SK-N-SH (cell line): ENCODE measurements around the gene TMEM269. TPM values are rescaled to one million over a fixed set of nuclear protein-coding genes. Genes with fewer than 3 reads are reported as not detected.

Source experiments
- CTCF ChIA-PET: fragments of 300-600, 350-600 bp; formaldehyde crosslinking; extraction: SDS; loops from one replicate; lab custom pipeline; 2021; lab: Yijun Ruan, JAX
- POLR2A ChIA-PET: fragments of 350-600 bp; sonication (Branson Sonifier 250); formaldehyde crosslinking; extraction: SDS; loops from one replicate; lab custom pipeline; 2020; ENCODE audit warnings: antibody characterized with exemption, inconsistent platforms; lab: Yijun Ruan, JAX
- DNase-seq: peaks from one replicate; pipeline ENCODE4 v3.0.0; 2012
- H2AFZ ChIP-seq: fragments of 200-600 bp; sonication (generic); 2 replicates; pipeline ENCODE4 v1.8.1; 2016; ENCODE audit warnings: antibody characterized with exemption, mild to moderate bottlenecking, low read depth
- H3F3A ChIP-seq: fragments of 200-600 bp; sonication (generic); replicated peaks from 2 replicates; pipeline ENCODE3; 2016; ENCODE audit warnings: antibody characterized with exemption, mild to moderate bottlenecking; ENCODE audit not compliant: insufficient read depth
- H3K27ac ChIP-seq, 2 experiments: fragments of 200-500 bp in 1 of 2; fragments of 200-600 bp in 1 of 2; sonication (Bioruptor generic) in 1 of 2; sonication (generic), shearing (Covaris generic) in 1 of 2; 2 replicates each; pipeline versions ENCODE4 v1.5.1 to v1.6.1; 2014 to 2016; ENCODE audit warnings: low read depth in 2 of 2, inconsistent platforms in 1 of 2, low read length in 1 of 2, mild to moderate bottlenecking in 1 of 2, mixed read lengths in 1 of 2
- H3K27me3 ChIP-seq: fragments of 200-600 bp; sonication (generic), shearing (Covaris generic); 2 replicates; pipeline ENCODE4 v1.6.1; 2016; ENCODE audit warnings: mixed run types; ENCODE audit not compliant: insufficient read depth
- H3K36me3 ChIP-seq, 2 experiments: fragments of 200-500 bp in 1 of 2; fragments of 200-600 bp in 1 of 2; sonication (Bioruptor generic) in 1 of 2; sonication (generic) in 1 of 2; replicated peaks in 1 of 2; 2 replicates each; pipeline versions ENCODE3 to v1.5.1; 2014 to 2016; ENCODE audit warnings: low read length in 1 of 2, mild to moderate bottlenecking in 1 of 2; ENCODE audit not compliant: insufficient read depth in 2 of 2, control insufficient read depth in 1 of 2
- H3K4me1 ChIP-seq, 2 experiments: fragments of 200-500 bp in 1 of 2; fragments of 200-600 bp in 1 of 2; sonication (Bioruptor generic) in 1 of 2; sonication (generic), shearing (Covaris generic) in 1 of 2; 2 replicates each; pipeline versions ENCODE4 v1.5.1 to v1.6.1; 2014 to 2016; ENCODE audit warnings: low read depth in 1 of 2, low read length in 1 of 2, mixed run types in 1 of 2; ENCODE audit not compliant: insufficient read depth in 2 of 2, control insufficient read depth in 1 of 2
- H3K4me2 ChIP-seq: fragments of 200-600 bp; sonication (generic), shearing (Covaris generic); 2 replicates; pipeline ENCODE4 v1.6.1; 2017; ENCODE audit warnings: mixed run types
- H3K4me3 ChIP-seq, 2 experiments: fragments of 200-500 bp in 1 of 2; fragments of 200-600 bp in 1 of 2; sonication (Bioruptor generic) in 1 of 2; sonication (generic), shearing (Covaris generic) in 1 of 2; 2 replicates each; pipeline versions ENCODE4 v1.5.1 to v1.8.1; 2014 to 2016; ENCODE audit warnings: low read depth in 2 of 2, inconsistent platforms in 1 of 2, low read length in 1 of 2, mild to moderate bottlenecking in 1 of 2, mixed read lengths in 1 of 2, moderate library complexity in 1 of 2
- H3K79me2 ChIP-seq: fragments of 200-600 bp; sonication (generic); 2 replicates; pipeline ENCODE4 v1.8.1; 2017; ENCODE audit warnings: mild to moderate bottlenecking; ENCODE audit not compliant: insufficient read depth
- H3K9ac ChIP-seq: fragments of 200-600 bp; sonication (generic); 2 replicates; pipeline ENCODE4 v1.6.1; 2017; ENCODE audit warnings: mixed run types
- H3K9me2 ChIP-seq: fragments of 200-600 bp; sonication (generic); 2 replicates; pipeline ENCODE4 v1.6.1; 2017; ENCODE audit warnings: mixed run types
- H3K9me3 ChIP-seq: fragments of 200-600 bp; sonication (generic); 2 replicates; pipeline ENCODE4 v1.6.1; 2017; ENCODE audit warnings: mixed run types, mild to moderate bottlenecking, moderate library complexity
- H4K20me1 ChIP-seq: fragments of 200-600 bp; sonication (generic); 2 replicates; pipeline ENCODE4 v1.6.1; 2017; ENCODE audit warnings: mild to moderate bottlenecking, mixed run types; ENCODE audit not compliant: insufficient read depth
- CHD2 ChIP-seq: fragments of 150-350 bp; IDR thresholded peaks from 2 replicates; pipeline ENCODE4 v1.6.1; 2018; ENCODE audit warnings: low read length; ENCODE audit not compliant: partially characterized antibody
- EP300 ChIP-seq, 2 experiments: IDR thresholded peaks; 2 replicates each; pipeline versions ENCODE4 v1.4.0 to v1.6.1; 2012; ENCODE audit warnings: borderline replicate concordance in 1 of 2, low read depth in 1 of 2, low read length in 1 of 2
- FOXJ3 ChIP-seq: sonication (generic); formaldehyde crosslinking; IDR thresholded peaks from 2 replicates; pipeline ENCODE4 v1.5.1; 2020; ENCODE audit warnings: mild to moderate bottlenecking, missing genetic modification reagents
- GABPA ChIP-seq: IDR thresholded peaks from 2 replicates; pipeline ENCODE4 v1.4.0; 2012; ENCODE audit warnings: low read depth, mild to moderate bottlenecking
- GATA2 ChIP-seq: sonication (generic); formaldehyde crosslinking; IDR thresholded peaks from 2 replicates; pipeline ENCODE4 v1.5.0; 2020; ENCODE audit warnings: mild to moderate bottlenecking, missing genetic modification reagents
- JUND ChIP-seq: IDR thresholded peaks from 2 replicates; pipeline ENCODE4 v1.4.0; 2012
- PBX3 ChIP-seq: IDR thresholded peaks from 2 replicates; pipeline ENCODE4; 2012
- POLR2AphosphoS5 ChIP-seq: IDR thresholded peaks from 2 replicates; pipeline ENCODE4 v1.6.1; 2012; ENCODE audit warnings: low read depth, low read length
- RAD21 ChIP-seq: IDR thresholded peaks from 2 replicates; pipeline ENCODE4 v1.6.1; 2012; ENCODE audit warnings: mild to moderate bottlenecking, low read length
- RCOR1 ChIP-seq: fragments of 150-350 bp; IDR thresholded peaks from 2 replicates; pipeline ENCODE4 v1.6.1; 2017; ENCODE audit warnings: antibody characterized with exemption, low read length
- RFX5 ChIP-seq: IDR thresholded peaks from 2 replicates; pipeline ENCODE4 v1.6.1; 2012; ENCODE audit warnings: mild to moderate bottlenecking, improper control_type of control experiment, low read length
- RXRA ChIP-seq: IDR thresholded peaks from 2 replicates; pipeline ENCODE4 v1.4.0; 2012; ENCODE audit warnings: low read depth, mild to moderate bottlenecking, borderline replicate concordance
- SIN3A ChIP-seq: IDR thresholded peaks from 2 replicates; pipeline ENCODE4 v1.6.1; 2012; ENCODE audit warnings: low read depth, mild to moderate bottlenecking, low read length, moderate library complexity, borderline replicate concordance
- SMC3 ChIP-seq: IDR thresholded peaks from 2 replicates; pipeline ENCODE4 v1.6.1; 2012; ENCODE audit warnings: low read depth, low read length, improper control_type of control experiment
- TAF1 ChIP-seq: IDR thresholded peaks from 2 replicates; pipeline ENCODE4 v1.6.1; 2012; ENCODE audit warnings: low read depth, mild to moderate bottlenecking, low read length, moderate library complexity, borderline replicate concordance
- TCF12 ChIP-seq: IDR thresholded peaks from 2 replicates; pipeline ENCODE4 v1.4.0; 2012
- TEAD4 ChIP-seq: IDR thresholded peaks from 2 replicates; pipeline ENCODE4 v1.4.0; 2012; ENCODE audit warnings: mild to moderate bottlenecking, borderline replicate concordance; ENCODE audit not compliant: insufficient read depth
- USF2 ChIP-seq: fragments of 150-350 bp; IDR thresholded peaks from 2 replicates; pipeline ENCODE4 v1.6.1; 2017; ENCODE audit warnings: antibody characterized with exemption, low read length, low read depth, borderline replicate concordance
- YY1 ChIP-seq: IDR thresholded peaks from 2 replicates; pipeline ENCODE4 v1.4.0; 2012; ENCODE audit warnings: low read depth, mild to moderate bottlenecking
- WGBS: methylation state at CpG from one replicate; pipeline ENCODE4 v1.1.6; 2017; ENCODE audit warnings: low lambda C conversion rate; 5-methylcytosine and 5-hydroxymethylcytosine counted together
- polyA plus RNA-seq, 3 experiments: library from polyadenylated mRNA; depleted of rRNA; stranded (reverse); fragments of >200 nt; gene quantifications; 2 replicates each; pipeline ENCODE4 v1.2.3, GENCODE V29; 2012
- TF ChIP-seq, protein P1 (sequence below): fragments of 200-600 bp; sonication (generic); IDR thresholded peaks from 2 replicates; pipeline ENCODE4 v1.6.1; 2017; ENCODE audit warnings: antibody characterized with exemption, mild to moderate bottlenecking, moderate library complexity
- TF ChIP-seq, protein P2 (sequence below): IDR thresholded peaks from 2 replicates; pipeline ENCODE4 v1.4.0; 2012; ENCODE audit warnings: low read depth
- TF ChIP-seq, protein P3 (sequence below): fragments of 150-350 bp; IDR thresholded peaks from 2 replicates; pipeline ENCODE4 v1.6.1; 2016; ENCODE audit warnings: mild to moderate bottlenecking, low read depth, low read length
- TF ChIP-seq, protein P4 (sequence below): IDR thresholded peaks from 2 replicates; pipeline ENCODE4 v1.6.1; 2012; ENCODE audit warnings: mild to moderate bottlenecking, low read depth, low read length, moderate library complexity

Gene TMEM269
- polyA plus RNA-seq, 1 of the 3 experiments (the other 2 are of a cell fraction) = 0.05 TPM

DNA sequence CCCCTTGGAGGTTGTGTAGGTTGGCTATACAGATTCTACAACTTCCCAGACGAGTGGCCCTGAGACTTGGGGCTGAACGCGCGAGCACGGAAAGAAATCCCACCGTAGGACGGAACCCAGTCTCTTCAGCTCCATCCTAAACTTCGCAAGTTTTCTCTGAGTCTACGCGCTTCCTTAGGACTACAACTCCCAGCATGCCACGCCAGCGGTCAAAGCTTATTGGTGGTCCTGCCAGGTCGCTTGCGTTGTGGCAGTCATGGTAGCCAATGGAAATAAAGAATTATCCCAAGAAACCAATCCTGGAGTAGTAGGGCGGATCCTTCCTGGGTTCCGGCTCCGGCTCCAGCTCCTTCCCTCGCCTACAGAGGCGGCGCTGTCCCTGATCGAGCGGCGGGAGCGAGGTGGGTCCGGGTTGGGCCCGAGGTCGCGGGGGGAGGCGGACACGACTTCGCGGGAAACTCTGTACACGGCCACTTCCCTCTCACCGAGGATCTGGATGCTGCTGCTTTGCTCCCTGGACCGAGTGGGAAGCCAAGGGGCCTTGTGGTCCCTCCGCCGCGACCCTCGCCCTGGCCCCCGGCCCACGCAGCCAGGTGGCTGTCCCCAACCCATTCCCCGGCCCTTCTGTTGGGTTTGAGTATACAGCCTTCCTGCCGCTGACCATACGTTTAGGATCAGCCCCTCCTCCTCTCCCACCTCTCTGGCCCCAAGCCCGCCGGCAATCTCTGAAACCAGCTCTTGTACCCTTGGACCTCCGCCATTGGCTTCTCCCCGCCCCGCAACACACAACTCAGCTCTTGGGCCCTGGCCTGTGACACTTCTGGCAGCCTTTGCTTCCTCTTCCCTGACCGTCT, 61.7 kb downstream of the TMEM269 start, which contains the start of gene ZNF691:
TSS of gene ZNF691 (plus strand) at position 357 of the 854 bp plus-strand sequence. CDS start 3,046 bp downstream, outside the sequence.
- Histone ChIP-seq H3K9me3 (no peaks in the 10 kb centered on the region), H3K27ac (peak within 1 kb of the TSS in 1 of 2 experiments; percentile 62; a peak in 2 of 4 replicates), H3K79me2 (peaks cover 26% of the 10 kb centered on the region; the same call in 1 of the 2 replicates), H3F3A (no peaks in the 10 kb centered on the region), H2AFZ (peak within 1 kb of the TSS; percentile 95), H3K4me3 (peak within 1 kb of the TSS; percentile 64 to 73), H3K4me2 (peak within 1 kb of the TSS; percentile 77), H3K36me3 (peaks cover 13 to 30% of the 10 kb centered on the region in 2 experiments), H3K4me1 (peaks cover 0 to 11% of the 10 kb centered on the region in 2 experiments; a peak in 2 of 4 replicates), H3K27me3 (no peaks in the 10 kb centered on the region), H3K9me2 (no peaks in the 10 kb centered on the region), H3K9ac (peak within 1 kb of the TSS; percentile 78), H4K20me1 (no peaks in the 10 kb centered on the region)
- 2% methylated on average over 27 of the region's 50 CpGs for WGBS
- ChIA-PET CTCF (interaction anchor here (0.6 to 3.3 kb wide), 22 partner anchors 8 to 1340 kb away, joined by 3 to 16 read pairs (median 4); no protein-coding TSS in a partner anchor), POLR2A (interaction anchor here (0.6 to 3.3 kb wide), 10 partner anchors 10 to 164 kb away, joined by 3 to 26 read pairs (median 4); partner anchors contain the start of genes ERMAP, SVBP and YBX1)
- peak; percentile 95 for DNase-seq
- no peak for TF ChIP-seq RAD21
- TF ChIP-seq YY1 = peak; percentile 66
- no peak; the same call in 1 of the 2 replicates for TF ChIP-seq SIN3A
- TF ChIP-seq TAF1 = peak; percentile 50
- peak; percentile 100 for TF ChIP-seq PBX3
- no peak for TF ChIP-seq USF2
- TF ChIP-seq TEAD4 = no peak
- TF ChIP-seq, protein P1, sequence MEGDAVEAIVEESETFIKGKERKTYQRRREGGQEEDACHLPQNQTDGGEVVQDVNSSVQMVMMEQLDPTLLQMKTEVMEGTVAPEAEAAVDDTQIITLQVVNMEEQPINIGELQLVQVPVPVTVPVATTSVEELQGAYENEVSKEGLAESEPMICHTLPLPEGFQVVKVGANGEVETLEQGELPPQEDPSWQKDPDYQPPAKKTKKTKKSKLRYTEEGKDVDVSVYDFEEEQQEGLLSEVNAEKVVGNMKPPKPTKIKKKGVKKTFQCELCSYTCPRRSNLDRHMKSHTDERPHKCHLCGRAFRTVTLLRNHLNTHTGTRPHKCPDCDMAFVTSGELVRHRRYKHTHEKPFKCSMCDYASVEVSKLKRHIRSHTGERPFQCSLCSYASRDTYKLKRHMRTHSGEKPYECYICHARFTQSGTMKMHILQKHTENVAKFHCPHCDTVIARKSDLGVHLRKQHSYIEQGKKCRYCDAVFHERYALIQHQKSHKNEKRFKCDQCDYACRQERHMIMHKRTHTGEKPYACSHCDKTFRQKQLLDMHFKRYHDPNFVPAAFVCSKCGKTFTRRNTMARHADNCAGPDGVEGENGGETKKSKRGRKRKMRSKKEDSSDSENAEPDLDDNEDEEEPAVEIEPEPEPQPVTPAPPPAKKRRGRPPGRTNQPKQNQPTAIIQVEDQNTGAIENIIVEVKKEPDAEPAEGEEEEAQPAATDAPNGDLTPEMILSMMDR = peak; percentile 48
- TF ChIP-seq EP300 (IDR thresholded peaks at IDR 0.05; ENCODE audit: borderline replicate concordance in 1 of 2, low read depth in 1 of 2, low read length in 1 of 2) = no peak
- peak; percentile 96 for TF ChIP-seq CHD2
- TF ChIP-seq, protein P2, sequence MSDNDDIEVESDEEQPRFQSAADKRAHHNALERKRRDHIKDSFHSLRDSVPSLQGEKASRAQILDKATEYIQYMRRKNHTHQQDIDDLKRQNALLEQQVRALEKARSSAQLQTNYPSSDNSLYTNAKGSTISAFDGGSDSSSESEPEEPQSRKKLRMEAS = peak; percentile 66
- no peak for TF ChIP-seq JUND
- no peak for TF ChIP-seq FOXJ3
- no peak for TF ChIP-seq TCF12
- TF ChIP-seq, protein P3, sequence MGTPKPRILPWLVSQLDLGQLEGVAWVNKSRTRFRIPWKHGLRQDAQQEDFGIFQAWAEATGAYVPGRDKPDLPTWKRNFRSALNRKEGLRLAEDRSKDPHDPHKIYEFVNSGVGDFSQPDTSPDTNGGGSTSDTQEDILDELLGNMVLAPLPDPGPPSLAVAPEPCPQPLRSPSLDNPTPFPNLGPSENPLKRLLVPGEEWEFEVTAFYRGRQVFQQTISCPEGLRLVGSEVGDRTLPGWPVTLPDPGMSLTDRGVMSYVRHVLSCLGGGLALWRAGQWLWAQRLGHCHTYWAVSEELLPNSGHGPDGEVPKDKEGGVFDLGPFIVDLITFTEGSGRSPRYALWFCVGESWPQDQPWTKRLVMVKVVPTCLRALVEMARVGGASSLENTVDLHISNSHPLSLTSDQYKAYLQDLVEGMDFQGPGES = peak; percentile 96
- peak; percentile 92 for TF ChIP-seq GABPA
- no peak for TF ChIP-seq GATA2 (CRISPR knock-in tag)
- TF ChIP-seq, protein P4, sequence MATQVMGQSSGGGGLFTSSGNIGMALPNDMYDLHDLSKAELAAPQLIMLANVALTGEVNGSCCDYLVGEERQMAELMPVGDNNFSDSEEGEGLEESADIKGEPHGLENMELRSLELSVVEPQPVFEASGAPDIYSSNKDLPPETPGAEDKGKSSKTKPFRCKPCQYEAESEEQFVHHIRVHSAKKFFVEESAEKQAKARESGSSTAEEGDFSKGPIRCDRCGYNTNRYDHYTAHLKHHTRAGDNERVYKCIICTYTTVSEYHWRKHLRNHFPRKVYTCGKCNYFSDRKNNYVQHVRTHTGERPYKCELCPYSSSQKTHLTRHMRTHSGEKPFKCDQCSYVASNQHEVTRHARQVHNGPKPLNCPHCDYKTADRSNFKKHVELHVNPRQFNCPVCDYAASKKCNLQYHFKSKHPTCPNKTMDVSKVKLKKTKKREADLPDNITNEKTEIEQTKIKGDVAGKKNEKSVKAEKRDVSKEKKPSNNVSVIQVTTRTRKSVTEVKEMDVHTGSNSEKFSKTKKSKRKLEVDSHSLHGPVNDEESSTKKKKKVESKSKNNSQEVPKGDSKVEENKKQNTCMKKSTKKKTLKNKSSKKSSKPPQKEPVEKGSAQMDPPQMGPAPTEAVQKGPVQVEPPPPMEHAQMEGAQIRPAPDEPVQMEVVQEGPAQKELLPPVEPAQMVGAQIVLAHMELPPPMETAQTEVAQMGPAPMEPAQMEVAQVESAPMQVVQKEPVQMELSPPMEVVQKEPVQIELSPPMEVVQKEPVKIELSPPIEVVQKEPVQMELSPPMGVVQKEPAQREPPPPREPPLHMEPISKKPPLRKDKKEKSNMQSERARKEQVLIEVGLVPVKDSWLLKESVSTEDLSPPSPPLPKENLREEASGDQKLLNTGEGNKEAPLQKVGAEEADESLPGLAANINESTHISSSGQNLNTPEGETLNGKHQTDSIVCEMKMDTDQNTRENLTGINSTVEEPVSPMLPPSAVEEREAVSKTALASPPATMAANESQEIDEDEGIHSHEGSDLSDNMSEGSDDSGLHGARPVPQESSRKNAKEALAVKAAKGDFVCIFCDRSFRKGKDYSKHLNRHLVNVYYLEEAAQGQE = 0 out of 2 replicates have a peak, but pooled peaks have one; percentile 21
- TF ChIP-seq POLR2AphosphoS5 = peak; percentile 73
- peak; percentile 37; the same call in 1 of the 2 replicates for TF ChIP-seq RFX5
- TF ChIP-seq RCOR1 = peak; percentile 36; the same call in 1 of the 2 replicates
- TF ChIP-seq SMC3 = no peak
- no peak for TF ChIP-seq RXRA
